Ammon's horn (tissue), 1 donor: Measurements from ENCODE around the gene LRP1.

ENCODE experiments used
- DNase-seq: peaks from one replicate; pipeline ENCODE4 v3.0.0-alpha.2; 2016; ENCODE audit warnings: low spot score

Gene LRP1

GRCh38 chr12:57154804-57155434 lies 26.6 kb downstream of the LRP1 start:
- DNase-seq = no peak

- DNase-seq = no peak
Observed at GRCh38 chr12:57156701-57157403, 28.6 kb downstream of the LRP1 start.

- DNase-seq = peak; percentile 59
Observed at GRCh38 chr12:57157588-57158173, 29.4 kb downstream of the LRP1 start.

GRCh38 chr12:57158186-57158585 lies 29.9 kb downstream of the LRP1 start:
- DNase-seq = no peak

- DNase-seq = no peak
Observed at GRCh38 chr12:57158665-57159064, 30.4 kb downstream of the LRP1 start.

- DNase-seq = no peak
Observed at GRCh38 chr12:57159311-57159710, 31.0 kb downstream of the LRP1 start.

- no peak for DNase-seq
Observed at GRCh38 chr12:57160040-57160439, 31.8 kb downstream of the LRP1 start.

- no peak for DNase-seq
Observed at GRCh38 chr12:57160741-57161140, 32.5 kb downstream of the LRP1 start.

GRCh38 chr12:57161491-57161890 lies 33.2 kb downstream of the LRP1 start:
- DNase-seq = no peak

GRCh38 chr12:57162553-57163125 lies 34.4 kb downstream of the LRP1 start:
- peak; percentile 58 for DNase-seq

GRCh38 chr12:57164454-57164853 lies 36.2 kb downstream of the LRP1 start:
- no peak for DNase-seq

GRCh38 chr12:57164966-57165625 lies 36.8 kb downstream of the LRP1 start:
- DNase-seq = no peak

GRCh38 chr12:57165741-57166140 lies 37.5 kb downstream of the LRP1 start:
- no peak for DNase-seq

GRCh38 chr12:57166971-57167371 lies 38.7 kb downstream of the LRP1 start:
- DNase-seq = no peak

- DNase-seq = no peak
Observed at GRCh38 chr12:57168058-57168457, 39.8 kb downstream of the LRP1 start.

GRCh38 chr12:57169046-57169795 lies 40.9 kb downstream of the LRP1 start:
- peak; percentile 65 for DNase-seq

GRCh38 chr12:57169969-57170368 lies 41.7 kb downstream of the LRP1 start:
- DNase-seq = no peak

GRCh38 chr12:57170408-57170807 lies 42.1 kb downstream of the LRP1 start:
- no peak for DNase-seq

GRCh38 chr12:57170927-57171326 lies 42.6 kb downstream of the LRP1 start:
- DNase-seq = no peak

- DNase-seq = no peak
Observed at GRCh38 chr12:57171668-57172067, 43.4 kb downstream of the LRP1 start.

GRCh38 chr12:57173089-57173488 lies 44.8 kb downstream of the LRP1 start:
- no peak for DNase-seq

GRCh38 chr12:57173683-57174082 lies 45.4 kb downstream of the LRP1 start:
- DNase-seq = no peak
